ENCODE results near the gene HEPH.

- TF ChIP-seq POLR2A (IDR thresholded peaks at IDR 0.05), result no peak
- no peak for TF ChIP-seq CTCF (IDR thresholded peaks at IDR 0.05)
Observed at GRCh38 chrX:66164470-66164869, 423 bp downstream of the HEPH start.

Measured in heart left ventricle (tissue), 13 donors.